DMS114 treated with DMSO at 0.1 percent for 48 hours (cell line): ENCODE measurements around the gene RNF212.

ENCODE experiments used
- DNase-seq: peaks from one replicate; lab custom pipeline; 2025; ENCODE audit not compliant: unreplicated experiment; lab: John Stamatoyannopoulos, UW

RNF212 gene

GRCh38 chr4:1115528-1116293, 2.3 kb upstream of the RNF212 start:
- DNase-seq, result no peak

GRCh38 chr4:1112821-1113182, 562 bp downstream of the RNF212 start:
- DNase-seq, result no peak

GRCh38 chr4:1112174-1112820, 1.1 kb downstream of the RNF212 start:
- DNase-seq, result no peak

- no peak for DNase-seq
These were observed 2.0 kb downstream of the RNF212 start for GRCh38 chr4:1111259-1111809.

GRCh38 chr4:1109898-1110506, 3.4 kb downstream of the RNF212 start:
- DNase-seq, result no peak

GRCh38 chr4:1109333-1109732, 4.0 kb downstream of the RNF212 start:
- DNase-seq, result no peak

- DNase-seq, result no peak
These were observed 7.7 kb downstream of the RNF212 start for GRCh38 chr4:1105662-1106061.

- no peak for DNase-seq
These were observed 8.3 kb downstream of the RNF212 start for GRCh38 chr4:1105067-1105466.

- no peak for DNase-seq
These were observed 8.7 kb downstream of the RNF212 start for GRCh38 chr4:1104647-1105046.

GRCh38 chr4:1099684-1100335, 13.6 kb downstream of the RNF212 start:
- no peak for DNase-seq

GRCh38 chr4:1099270-1099669, 14.1 kb downstream of the RNF212 start:
- DNase-seq, result no peak

GRCh38 chr4:1098311-1098925, 14.9 kb downstream of the RNF212 start:
- no peak for DNase-seq

- no peak for DNase-seq
These were observed 15.8 kb downstream of the RNF212 start for GRCh38 chr4:1097553-1097952.

GRCh38 chr4:1096841-1097240, 16.5 kb downstream of the RNF212 start:
- no peak for DNase-seq

GRCh38 chr4:1094336-1094690, 19.1 kb downstream of the RNF212 start:
- DNase-seq, result no peak

- DNase-seq, result no peak
These were observed 19.7 kb downstream of the RNF212 start for GRCh38 chr4:1093391-1094335.

GRCh38 chr4:1092983-1093361, 20.4 kb downstream of the RNF212 start:
- DNase-seq, result no peak

GRCh38 chr4:1092026-1092982, 21.1 kb downstream of the RNF212 start:
- DNase-seq, result no peak

GRCh38 chr4:1091561-1091995, 21.8 kb downstream of the RNF212 start:
- DNase-seq, result no peak
